HG03565 (cell line): ENCODE results near the gene DLG1.
"Not testable (repeated sequence)": the region's sequence is repeated elsewhere in the genome, so short reads cannot be mapped to it uniquely, and the experiment has no call there.

Source experiments
- ATAC-seq: cut with Tn5 transposase; IDR thresholded peaks from one replicate; pipeline ENCODE4 v1.9.1; 2021; ENCODE audit warnings: mild to moderate bottlenecking, moderate library complexity; ENCODE audit not compliant: unreplicated experiment

The DLG1 gene

DNA sequence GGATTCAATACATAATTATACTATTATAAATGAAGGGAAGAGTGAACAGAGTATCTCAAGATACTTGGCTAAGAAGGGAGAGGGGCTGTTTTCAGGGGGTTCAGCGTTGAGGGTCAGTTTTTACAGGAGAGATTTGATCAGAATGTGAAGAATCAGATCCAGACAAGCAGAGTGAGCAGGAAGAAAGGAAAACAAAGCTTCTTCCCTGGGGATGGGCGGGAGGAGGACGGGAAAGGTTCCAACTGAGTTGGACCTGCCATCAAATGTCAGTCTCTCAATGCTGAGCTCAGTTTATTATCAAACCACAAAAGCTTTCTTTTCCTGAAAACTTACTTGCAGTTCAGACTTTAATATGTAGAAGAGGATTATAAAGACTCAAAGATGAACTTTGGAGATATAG, 262.8 kb downstream of the DLG1 start:
- no peak for ATAC-seq

DNA sequence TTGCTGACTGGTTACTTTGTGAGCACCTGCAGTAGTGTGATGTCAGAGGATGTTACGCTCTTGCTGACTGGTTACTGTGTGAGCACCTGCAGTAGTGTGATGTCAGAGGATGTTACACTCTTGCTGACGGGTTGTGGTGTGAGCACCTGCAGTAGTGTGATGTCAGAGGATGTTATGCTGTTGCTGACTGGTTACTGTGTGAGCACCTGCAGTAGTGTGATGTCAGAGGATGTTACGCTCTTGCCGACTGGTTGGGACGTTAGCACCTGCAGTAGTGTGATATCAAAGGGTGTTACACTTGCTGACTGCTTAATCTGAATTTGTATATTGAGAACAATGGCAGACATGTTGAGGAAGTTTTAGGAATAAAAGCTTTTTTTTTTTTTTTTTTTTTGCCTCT, 263.6 kb downstream of the DLG1 start:
- ATAC-seq: not testable (repeated sequence)

DNA sequence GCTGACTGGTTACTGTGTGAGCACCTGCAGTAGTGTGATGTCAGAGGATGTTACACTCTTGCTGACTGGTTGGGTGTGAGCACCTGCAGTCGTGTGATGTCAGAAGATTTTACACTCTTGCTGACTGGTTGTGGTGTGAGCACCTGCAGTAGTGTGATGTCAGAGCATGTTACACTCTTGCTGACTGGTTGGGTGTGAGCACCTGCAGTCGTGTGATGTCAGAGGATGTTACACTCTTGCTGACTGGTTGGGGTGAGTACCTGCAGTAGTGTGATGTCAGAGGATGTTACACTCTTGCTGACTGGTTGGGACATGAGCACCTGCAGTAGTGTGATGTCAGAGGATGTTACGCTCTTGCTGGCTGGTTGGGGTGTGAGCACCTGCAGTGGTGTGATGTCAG, 264.6 kb downstream of the DLG1 start:
- not testable (repeated sequence) for ATAC-seq

- ATAC-seq: no peak
These were observed 266.8 kb downstream of the DLG1 start for GRCh38 chr3:197031315-197032285.

- ATAC-seq: no peak
These were observed 267.8 kb downstream of the DLG1 start for GRCh38 chr3:197030379-197031314.

GRCh38 chr3:197029511-197030167, 268.8 kb downstream of the DLG1 start, which contains the start of gene MELTF:
MELTF (minus strand) TSS chr3:197029817; CDS start chr3:197029702, 115 bp downstream.
- ATAC-seq: peak; percentile 55

DNA sequence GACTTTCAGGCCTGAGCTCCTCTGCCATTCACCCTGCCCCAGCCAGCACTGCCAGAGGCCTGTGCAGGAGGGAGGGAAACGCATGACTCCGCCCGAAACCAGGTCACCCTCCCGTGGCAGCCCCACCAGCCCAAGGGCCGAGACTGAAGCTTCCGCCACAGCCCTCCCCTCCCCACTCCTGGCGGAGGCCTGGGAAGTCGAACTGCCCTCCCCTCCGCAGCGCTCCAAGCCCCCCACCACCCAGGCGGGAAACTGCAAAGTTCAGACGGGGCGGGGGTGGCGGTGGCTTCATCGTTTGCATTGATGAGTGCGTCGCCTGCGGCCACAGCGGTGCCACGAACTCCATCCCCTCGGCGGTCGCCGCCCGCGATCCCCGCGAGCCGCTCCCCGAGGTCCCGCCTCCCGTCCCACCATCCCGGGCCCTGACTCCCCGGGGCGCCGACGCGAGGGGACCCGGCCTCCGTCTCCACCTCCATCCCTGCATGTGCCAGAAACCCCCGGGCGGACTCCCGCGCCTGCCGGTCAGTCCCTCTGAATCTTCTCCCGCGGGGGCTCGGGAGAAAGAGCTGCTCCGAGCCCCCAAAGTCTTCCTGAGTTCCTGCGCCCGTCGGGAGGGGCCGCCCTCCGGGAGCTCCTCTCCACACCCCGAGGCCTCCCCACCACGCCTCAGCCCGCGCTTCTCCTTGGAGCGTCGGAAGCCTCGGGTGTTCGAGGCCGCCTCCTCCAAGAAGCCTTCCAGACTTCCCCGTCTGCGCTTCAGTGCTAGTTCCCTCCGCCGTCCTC, 269.5 kb downstream of the DLG1 start:
- no peak for ATAC-seq

DNA sequence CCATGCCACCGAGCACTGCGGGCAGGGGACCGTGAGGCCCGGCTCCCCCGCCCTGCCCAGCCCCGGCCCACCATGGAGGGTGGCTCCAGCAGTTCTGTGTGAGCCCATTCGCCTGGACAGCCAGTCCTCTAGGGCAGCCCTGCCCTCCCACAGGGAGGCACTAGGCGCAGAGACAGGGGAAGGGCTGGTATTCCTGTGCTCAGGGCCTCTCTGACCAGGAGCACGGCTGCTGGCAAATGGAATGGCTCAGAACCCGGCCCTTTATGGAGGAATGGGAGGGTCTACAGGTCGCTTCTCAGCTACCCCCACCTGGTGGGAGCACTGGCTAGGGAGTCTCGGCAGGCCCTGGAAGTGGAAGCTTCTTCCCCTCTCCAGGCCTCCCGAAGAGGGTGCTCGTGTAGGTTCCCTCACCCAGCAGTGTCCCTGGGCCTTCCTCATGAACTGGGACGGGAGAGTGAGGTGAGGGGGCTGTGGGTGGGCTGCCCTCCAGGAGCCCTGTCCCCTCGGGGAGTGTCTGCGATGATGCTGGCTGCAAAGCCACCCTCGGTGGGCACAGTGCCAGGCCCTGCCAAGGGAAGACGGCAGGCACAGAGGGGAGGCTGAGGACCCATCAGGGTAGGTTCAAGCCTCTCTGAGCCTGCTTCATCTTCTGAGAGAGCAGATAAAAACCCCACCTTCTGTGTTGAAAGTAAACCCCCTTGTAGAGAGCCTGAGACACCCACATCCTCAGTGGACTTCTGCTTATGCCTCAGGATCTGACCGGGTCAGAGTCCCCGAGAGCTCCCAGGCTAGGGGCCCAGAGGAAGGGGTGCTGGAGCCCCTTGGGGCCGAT, 270.3 kb downstream of the DLG1 start:
- no peak for ATAC-seq

- no peak for ATAC-seq
These were observed 271.1 kb downstream of the DLG1 start for GRCh38 chr3:197027151-197027895.

GRCh38 chr3:197026481-197026866, 271.9 kb downstream of the DLG1 start:
- no peak for ATAC-seq

DNA sequence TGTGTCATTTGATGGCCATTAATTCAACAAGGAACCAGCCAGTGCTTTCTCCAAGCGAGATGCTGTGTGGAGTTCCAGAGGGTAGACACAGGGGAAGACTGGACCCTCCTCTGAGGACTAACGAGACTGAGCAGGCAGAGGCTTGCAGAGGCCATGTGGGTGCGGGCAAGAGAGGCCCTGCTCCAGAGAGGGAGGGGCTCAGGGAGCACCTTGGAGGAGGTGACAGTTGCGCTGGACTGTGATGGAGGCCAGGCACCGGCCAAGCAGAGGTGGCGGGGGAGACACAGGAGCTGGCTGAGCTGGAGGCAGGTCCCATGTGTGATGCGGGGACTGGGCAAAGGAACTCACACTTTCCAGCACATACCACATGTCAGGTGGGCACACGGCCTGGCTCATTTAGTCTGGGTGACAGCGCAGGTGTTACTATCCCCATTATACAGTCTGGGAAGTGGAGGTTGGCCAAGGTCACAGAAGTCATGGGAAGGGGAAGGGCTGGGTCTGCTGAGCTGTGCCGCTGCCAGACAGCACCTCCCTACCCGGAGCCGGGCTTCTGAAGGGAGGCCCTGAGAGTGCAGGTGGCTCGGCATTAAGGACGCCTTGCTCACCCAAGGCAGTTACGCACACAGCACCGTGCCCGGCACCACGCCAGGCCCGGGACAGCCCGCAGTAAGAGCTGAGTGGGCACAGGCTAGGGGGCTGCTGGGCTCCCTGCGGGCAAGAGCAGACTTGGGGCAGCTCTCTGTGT, 272.5 kb downstream of the DLG1 start:
- no peak for ATAC-seq

DNA sequence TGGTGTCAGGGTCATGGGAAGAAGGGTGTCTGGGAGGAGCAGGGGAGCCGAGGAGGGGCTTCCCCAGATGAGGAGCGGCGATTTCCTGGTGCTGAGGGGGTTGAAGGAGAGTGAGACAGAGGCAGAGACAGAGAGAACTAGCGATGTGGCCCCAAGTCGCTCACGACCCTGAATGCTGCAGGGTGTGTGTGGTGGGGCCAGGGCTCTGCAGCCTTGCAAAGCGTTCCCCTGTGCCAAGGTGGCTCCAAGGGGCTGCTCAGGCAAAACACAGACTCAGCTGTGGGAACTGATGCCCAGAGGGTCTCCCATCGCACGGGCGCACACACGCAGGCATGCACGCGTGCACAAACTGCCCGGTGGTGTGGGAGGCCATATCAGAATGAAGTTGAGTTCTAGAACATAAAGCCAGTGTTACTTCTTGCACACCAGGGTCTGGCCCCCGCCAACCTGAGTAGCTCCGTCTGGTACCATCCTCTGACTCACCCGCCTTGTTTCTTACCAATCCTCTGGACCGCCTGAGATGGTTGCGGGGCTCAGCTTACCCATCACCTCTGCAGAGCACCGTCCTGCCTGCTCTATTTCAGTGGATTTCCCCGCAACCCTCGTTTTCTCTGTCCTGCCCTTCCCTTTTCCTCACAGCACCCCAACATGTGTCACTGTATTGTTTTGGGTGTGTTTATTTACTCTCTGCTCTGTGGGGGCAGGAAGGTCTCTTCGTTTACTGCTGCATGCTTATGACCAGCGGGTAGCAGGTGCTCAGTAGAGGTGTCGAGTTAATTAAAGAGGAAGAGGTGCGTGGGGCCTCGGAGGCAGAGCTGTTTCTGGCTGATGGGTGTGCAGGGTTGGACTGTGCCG, 273.3 kb downstream of the DLG1 start:
- ATAC-seq: no peak

GRCh38 chr3:197023998-197024651, 274.3 kb downstream of the DLG1 start:
- ATAC-seq: no peak

GRCh38 chr3:197023241-197023997, 275.0 kb downstream of the DLG1 start:
- no peak for ATAC-seq

- ATAC-seq: no peak
These were observed 275.8 kb downstream of the DLG1 start for GRCh38 chr3:197022405-197023231.
